K562 (cell line): Measurements from ENCODE around the gene TRIOBP. TPM values are rescaled to one million over a fixed set of nuclear protein-coding genes. Genes with fewer than 3 reads are reported as not detected.
A peak's percentile ranks its signal among the peaks of the same experiment; 100 is the strongest.

Source experiments
- ATAC-seq: fragments of 200-7000 bp; cut with Tn5 transposase; 3 replicates; pipeline ENCODE4 v1.9.1; 2020; ENCODE audit warnings: moderate library complexity
- BruUV-seq: library from RNA; stranded (reverse); fragments of 400-500 nt; replicated peaks from 2 replicates; lab custom pipeline; 2021; lab: Mats Ljungman, UMichigan
- CTCF ChIA-PET: fragments of 300-600 bp; formaldehyde crosslinking; extraction: SDS; loops from one replicate; lab custom pipeline; 2021; ENCODE audit warnings: low intra/inter-chr PET ratio; lab: Yijun Ruan, JAX
- POLR2A ChIA-PET: fragments of 300-600, 350-650 bp; sonication (Branson Sonifier 250); formaldehyde crosslinking; extraction: SDS; loops from one replicate; lab custom pipeline; 2021; ENCODE audit warnings: antibody characterized with exemption, inconsistent platforms; lab: Yijun Ruan, JAX
- DNase-seq, 4 experiments: peaks; one replicate each; pipeline versions ENCODE4 v3.0.0 to v3.0.0-alpha.2; 2011 to 2018; ENCODE audit warnings: low spot score in 3 of 4, mixed read lengths in 3 of 4; ENCODE audit errors: extremely low read depth in 1 of 4
- FAIRE-seq: peaks from 2 replicates; lab custom pipeline; 2011; peaks lifted over from hg19 to GRCh38; lab: Jason Lieb, UNC
- H2AFZ ChIP-seq: 2 replicates; pipeline ENCODE4 v1.6.0; 2011; ENCODE audit warnings: low read depth, low read length, control low read depth, inconsistent platforms
- H3K27ac ChIP-seq: fragments of 200-600 bp; 3 replicates; pipeline ENCODE4 v1.8.0; 2011; ENCODE audit warnings: low read depth, mild to moderate bottlenecking, control low read depth, inconsistent platforms, low read length, moderate library complexity, mixed read lengths; ENCODE audit errors: extremely low read depth
- H3K27me3 ChIP-seq, 2 experiments: fragments of 300-600 bp in 1 of 2; 2 replicates in 1 of 2; 3 replicates in 1 of 2; pipeline versions ENCODE4 v1.6.0 to v1.8.0; 2011; ENCODE audit warnings: inconsistent platforms in 2 of 2, low read length in 2 of 2, mild to moderate bottlenecking in 1 of 2, mixed read lengths in 1 of 2, moderate library complexity in 1 of 2; ENCODE audit not compliant: control insufficient read depth in 2 of 2, insufficient read depth in 2 of 2
- H3K36me3 ChIP-seq: fragments of 300-600 bp; 3 replicates; pipeline ENCODE4 v1.8.0; 2011; ENCODE audit warnings: mild to moderate bottlenecking, low read length, inconsistent platforms; ENCODE audit not compliant: control insufficient read depth, insufficient read depth
- H3K4me1 ChIP-seq, 2 experiments: fragments of 200-600 bp in 1 of 2; replicated peaks in 1 of 2; 2 replicates in 1 of 2; 3 replicates in 1 of 2; pipeline versions ENCODE4 v1.5.1 to v1.8.0; 2011; ENCODE audit warnings: inconsistent platforms in 2 of 2, low read length in 2 of 2, mild to moderate bottlenecking in 1 of 2, mixed read lengths in 1 of 2, moderate library complexity in 1 of 2; ENCODE audit not compliant: control insufficient read depth in 2 of 2, insufficient read depth in 2 of 2
- H3K4me2 ChIP-seq: 2 replicates; pipeline ENCODE4 v1.6.1; 2011; ENCODE audit warnings: low read length, control low read depth, inconsistent platforms, mixed read lengths; ENCODE audit not compliant: insufficient read depth
- H3K4me3 ChIP-seq: fragments of 200-600 bp; sonication (generic), shearing (Covaris generic); 2 replicates; pipeline ENCODE4 v1.5.1; 2016; ENCODE audit warnings: control low read depth, inconsistent platforms
- H3K79me2 ChIP-seq: fragments of 200-600 bp; 3 replicates; pipeline ENCODE4 v1.8.0; 2011; ENCODE audit warnings: low read length, inconsistent platforms; ENCODE audit not compliant: control insufficient read depth, insufficient read depth
- H3K9ac ChIP-seq, 2 experiments: 2 replicates each; pipeline versions ENCODE4 v1.6.0 to v1.6.1; 2011; ENCODE audit warnings: low read depth in 2 of 2, low read length in 2 of 2, control low read depth in 1 of 2, inconsistent platforms in 1 of 2, mild to moderate bottlenecking in 1 of 2, mixed read lengths in 1 of 2; ENCODE audit not compliant: insufficient read depth in 1 of 2
- H3K9me1 ChIP-seq: one replicate; pipeline ENCODE4 v1.6.0; 2011; ENCODE audit warnings: inconsistent platforms, mild to moderate bottlenecking, low read length, moderate library complexity; ENCODE audit not compliant: control insufficient read depth, insufficient read depth
- H3K9me3 ChIP-seq: replicated peaks from 2 replicates; pipeline ENCODE4 v1.5.1; 2011; ENCODE audit warnings: low read depth, low read length, inconsistent platforms; ENCODE audit not compliant: control insufficient read depth, insufficient read depth
- H4K20me1 ChIP-seq: replicated peaks from 2 replicates; pipeline ENCODE4 v1.6.1; 2011; ENCODE audit warnings: low read length, inconsistent platforms, mixed read lengths; ENCODE audit not compliant: control insufficient read depth, insufficient read depth
- ADNP ChIP-seq: fragments of 200-800 bp; sonication (Bioruptor generic); IDR thresholded peaks from 2 replicates; pipeline ENCODE4 v1.6.1; 2016; ENCODE audit warnings: missing genetic modification characterization, missing compliant biosample characterization
- NONO ChIP-seq, 2 experiments: fragments of 200-400 bp in 1 of 2; fragments of 450-650 bp in 1 of 2; formaldehyde crosslinking in 1 of 2; IDR thresholded peaks; 2 replicates each; pipeline ENCODE4 v1.6.1; 2017; ENCODE audit warnings: low read depth in 2 of 2, mild to moderate bottlenecking in 2 of 2, moderate library complexity in 2 of 2, low read length in 1 of 2
- SRF ChIP-seq, 2 experiments: fragments of 250-450, 450-650 bp in 1 of 2; sonication (Bioruptor Pico) in 1 of 2; sonication (generic) in 1 of 2; formaldehyde crosslinking; IDR thresholded peaks; 2 replicates each; pipeline versions ENCODE4 v1.5.0 to v1.5.1; 2020 to 2022; ENCODE audit warnings: mild to moderate bottlenecking in 1 of 2, missing genetic modification reagents in 1 of 2
- WGBS: fragments of 100-300 bp; shearing (Covaris generic); methylation state at CpG from one replicate; pipeline ENCODE4 v1.1.6; 2016; ENCODE audit warnings: low coverage, mixed read lengths; ENCODE audit not compliant: insufficient coverage; ENCODE audit errors: missing lambda C conversion rate; 5-methylcytosine and 5-hydroxymethylcytosine counted together
- in situ Hi-C: fragments of 300-500 bp; cut with MboI; formaldehyde crosslinking; loops from 4 replicates; pipeline ENCODE4 v1.15.0; 2018; ENCODE audit warnings: inconsistent platforms, mixed read lengths
- intact Hi-C: fragments of 100-400 bp; cut with micrococcal nuclease; formaldehyde crosslinking; loops from 2 replicates; pipeline ENCODE4 v1.14.2; 2022
- polyA plus RNA-seq, 8 experiments: library from polyadenylated mRNA; depleted of rRNA in 4 of 8; stranded (reverse) in 5 of 8; unstranded in 3 of 8; fragments of >200 nt; fragmentation: Nextera tagmentation in 2 of 8; fragmentation: Illumina TruSeq in 1 of 8; extraction: Ambion mirVana in 2 of 8; extraction: Trizol in 1 of 8; gene quantifications; 2 replicates each; pipeline versions ENCODE4 v1.2.1 to v1.2.3, GENCODE V29; 2011 to 2014; ENCODE audit warnings: inconsistent platforms in 1 of 8, missing spikeins in 1 of 8
- total RNA-seq, 7 experiments: library from RNA; depleted of rRNA in 6 of 7; stranded (reverse); fragments of >200 nt in 6 of 7; fragmentation: Illumina TruSeq in 2 of 7; extraction: Trizol in 2 of 7; gene quantifications; 2 replicates each; pipeline versions ENCODE4 v1.2.1 to v1.2.3, GENCODE V29; 2011 to 2021; ENCODE audit warnings: low replicate concordance in 1 of 7

Gene TRIOBP
- total and polyA plus RNA-seq, 9 of the 15 experiments (the other 6 are each of a cell fraction or from before 2014, with no cell fraction given), result 0.24 to 13.8 (median 5.5) TPM

DNA sequence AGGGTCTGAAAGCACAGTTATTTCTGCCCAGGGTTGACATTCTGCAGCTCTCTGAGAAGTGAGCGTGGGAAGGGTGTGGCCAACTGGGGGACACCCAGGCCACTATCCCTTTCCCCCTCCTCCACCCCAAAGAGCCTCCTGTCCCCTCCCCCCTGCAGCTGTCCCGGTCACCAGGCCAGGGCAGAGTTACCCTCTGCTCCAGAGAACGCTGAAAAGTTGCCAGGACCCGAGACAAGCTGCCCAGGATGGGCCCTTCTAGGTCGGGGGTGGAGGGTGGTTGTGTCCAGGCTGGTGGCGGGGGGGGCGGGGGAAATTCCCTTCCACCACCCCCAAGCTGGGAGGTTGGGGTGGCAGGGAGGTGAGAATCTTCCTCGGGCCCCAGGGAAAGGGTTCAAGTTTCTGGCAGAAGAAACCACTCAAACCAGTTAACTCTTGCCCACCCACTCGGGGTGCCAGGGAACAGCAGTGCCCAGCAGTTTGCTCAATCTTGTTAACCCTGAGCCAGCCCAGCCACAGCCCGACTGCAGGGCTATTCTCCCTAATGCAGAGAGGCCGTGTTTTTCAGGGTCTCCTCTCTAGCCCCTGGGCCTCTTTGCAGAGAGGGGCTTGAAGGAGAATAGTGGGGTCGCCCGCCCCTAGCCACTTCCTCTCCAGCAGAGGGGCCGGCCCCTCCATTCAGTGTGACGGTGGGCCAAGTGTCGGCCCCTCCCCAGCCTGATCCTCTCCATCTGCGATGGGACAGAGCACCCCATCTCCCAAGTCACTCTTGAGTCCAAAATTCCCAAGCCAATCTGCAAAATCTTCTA is 20.7 kb upstream of the TRIOBP start:
- peak; percentile 57 for FAIRE-seq
- Histone ChIP-seq H4K20me1 (no peaks in the 10 kb centered on the region), H3K79me2 (peaks cover 23% of the 10 kb centered on the region), H3K9ac (peak overlapping the region; percentile 71 to 84), H3K9me3 (no peaks in the 10 kb centered on the region), H3K4me3 (peak overlapping the region; percentile 52), H3K4me2 (peak overlapping the region; percentile 86), H2AFZ (no peak overlapping the region), H3K9me1 (no peaks in the 10 kb centered on the region), H3K36me3 (peaks cover 5% of the 10 kb centered on the region; the same call in 1 of the 3 replicates), H3K27ac (peak overlapping the region; percentile 85), H3K27me3 (no peaks in the 10 kb centered on the region), H3K4me1 (peaks cover 3 to 63% of the 10 kb centered on the region in 2 experiments; a peak in 4 of 5 replicates)
- TF ChIP-seq ADNP (peak; percentile 8; the same call in 1 of the 2 replicates), NONO (IDR thresholded peaks at IDR 0.05; ENCODE audit: low read depth in 2 of 2, low read length in 1 of 2) (no peak), SRF (CRISPR knock-in tag; IDR thresholded peaks at IDR 0.05) (no peak)
- CTCF ChIA-PET, result no interaction called here
- ATAC-seq, result peak; percentile 5; the same call in 2 of the 3 replicates
- WGBS, result 8% methylated on average over 6 of the region's 17 CpGs
- intact Hi-C loops (no loop called here), in situ Hi-C loops (no loop called here)
- DNase-seq, result peak in 1 of 4 experiments; percentile 57
- POLR2A ChIA-PET, result interaction anchor here (1.0 to 2.1 kb wide), 6 partner anchors 15 to 163 kb away, joined by 3 to 12 read pairs (median 6); partner anchors contain the start of gene PDXP
- BruUV-seq, result TSS peak; percentile 85
